Neural cell (in vitro differentiated cells): Measurements from ENCODE around the gene PARP9. TPM values are rescaled to one million over a fixed set of nuclear protein-coding genes. Genes with fewer than 3 reads are reported as not detected.

Source experiments
- H2AFZ ChIP-seq: fragments of 200-600, 300-800 bp; sonication (generic), shearing (Covaris generic); 2 replicates; pipeline ENCODE4 v1.6.0; 2014; ENCODE audit warnings: low read depth, mild to moderate bottlenecking, antibody characterized with exemption, low read length, moderate library complexity
- H3F3A ChIP-seq: fragments of 200-600 bp; shearing (Covaris generic); 2 replicates; pipeline ENCODE4 v1.6.1; 2016; ENCODE audit warnings: mild to moderate bottlenecking, moderate library complexity, mixed read lengths, antibody characterized with exemption, low read length; ENCODE audit not compliant: insufficient read depth, poor library complexity, severe bottlenecking
- H3K27ac ChIP-seq: fragments of 200-600, 300-800 bp; sonication (generic), shearing (Covaris generic); 2 replicates; pipeline ENCODE4 v1.5.1; 2014; ENCODE audit warnings: mild to moderate bottlenecking, low read length, moderate library complexity
- H3K27me3 ChIP-seq: fragments of 300-800, 200-600 bp; sonication (generic), shearing (Covaris generic); 2 replicates; pipeline ENCODE4 v1.6.0; 2014; ENCODE audit warnings: mild to moderate bottlenecking, low read depth, low read length, moderate library complexity; ENCODE audit not compliant: insufficient read depth
- H3K36me3 ChIP-seq: fragments of 300-800, 200-600 bp; sonication (generic), shearing (Covaris generic); 2 replicates; pipeline ENCODE4 v1.5.1; 2014; ENCODE audit warnings: mild to moderate bottlenecking, antibody characterized with exemption, low read length, moderate library complexity; ENCODE audit not compliant: insufficient read depth
- H3K4me2 ChIP-seq: fragments of 300-800, 200-600 bp; sonication (generic), shearing (Covaris generic); 2 replicates; pipeline ENCODE4 v1.6.0; 2014; ENCODE audit warnings: mild to moderate bottlenecking, low read length
- H3K4me3 ChIP-seq: fragments of 300-800, 200-600 bp; sonication (generic), shearing (Covaris generic); 2 replicates; pipeline ENCODE4 v1.5.1; 2014; ENCODE audit warnings: mild to moderate bottlenecking, low read length, moderate library complexity
- H3K79me2 ChIP-seq: fragments of 200-600 bp; shearing (Covaris generic); replicated peaks from 2 replicates; pipeline ENCODE4 v1.6.0; 2014; ENCODE audit warnings: mild to moderate bottlenecking, low read length, moderate library complexity; ENCODE audit not compliant: insufficient read depth
- H3K9ac ChIP-seq: fragments of 300-800, 200-600 bp; sonication (generic), shearing (Covaris generic); 2 replicates; pipeline ENCODE4 v1.6.1; 2016; ENCODE audit warnings: mild to moderate bottlenecking, low read length, mixed read lengths
- H3K9me2 ChIP-seq: fragments of 200-600 bp; shearing (Covaris generic); 2 replicates; pipeline ENCODE4 v1.6.1; 2016; ENCODE audit warnings: mild to moderate bottlenecking, low read length, mixed read lengths; ENCODE audit not compliant: insufficient read depth
- H3K9me3 ChIP-seq: fragments of 200-600, 300-800 bp; sonication (generic), shearing (Covaris generic); 2 replicates; pipeline ENCODE4 v1.6.1; 2016; ENCODE audit warnings: mild to moderate bottlenecking, mixed run types, low read length, moderate library complexity, mixed read lengths
- H4K20me1 ChIP-seq: fragments of 200-600 bp; shearing (Covaris generic); 2 replicates; pipeline ENCODE4 v1.6.1; 2016; ENCODE audit warnings: mild to moderate bottlenecking, mixed run types; ENCODE audit not compliant: insufficient read depth
- CTCF ChIP-seq: fragments of 450-650 bp; IDR thresholded peaks from 2 replicates; pipeline ENCODE4 v1.5.1; 2014; ENCODE audit warnings: antibody characterized with exemption, mild to moderate bottlenecking, moderate library complexity; ENCODE audit not compliant: poor library complexity, severe bottlenecking
- EP300 ChIP-seq: fragments of 450-650 bp; conservative IDR thresholded peaks from 2 replicates; pipeline ENCODE4 v1.6.1; 2014; ENCODE audit warnings: antibody characterized with exemption, mild to moderate bottlenecking, moderate library complexity; ENCODE audit not compliant: poor library complexity, severe bottlenecking
- EZH2 ChIP-seq: fragments of 200-600, 300-800 bp; shearing (Covaris generic), sonication (generic); IDR thresholded peaks from 2 replicates; pipeline ENCODE4 v1.6.1; 2014; ENCODE audit warnings: antibody characterized with exemption, low read length, borderline replicate concordance, mild to moderate bottlenecking; ENCODE audit not compliant: insufficient read depth, poor library complexity, severe bottlenecking
- MXI1 ChIP-seq: fragments of 450-650 bp; conservative IDR thresholded peaks from 2 replicates; pipeline ENCODE4 v1.6.1; 2014; ENCODE audit warnings: antibody characterized with exemption, mild to moderate bottlenecking; ENCODE audit not compliant: poor library complexity, severe bottlenecking
- POLR2AphosphoS5 ChIP-seq: IDR thresholded peaks from 2 replicates; pipeline ENCODE4 v1.6.1; 2012
- RAD21 ChIP-seq: fragments of 450-650 bp; conservative IDR thresholded peaks from 2 replicates; pipeline ENCODE4 v1.6.1; 2014; ENCODE audit warnings: antibody characterized with exemption, mild to moderate bottlenecking, moderate library complexity
- REST ChIP-seq: IDR thresholded peaks from 2 replicates; pipeline ENCODE4 v1.6.1; 2012; ENCODE audit warnings: borderline replicate concordance
- SMC3 ChIP-seq: fragments of 450-650 bp; conservative IDR thresholded peaks from 2 replicates; pipeline ENCODE4 v1.6.1; 2014; ENCODE audit warnings: antibody characterized with exemption, mild to moderate bottlenecking, moderate library complexity; ENCODE audit not compliant: poor library complexity
- TAF1 ChIP-seq: IDR thresholded peaks from 2 replicates; pipeline ENCODE4 v1.6.1; 2012; ENCODE audit warnings: low read depth
- polyA plus RNA-seq: library from polyadenylated mRNA; depleted of rRNA; stranded (reverse); fragments of >200 nt; gene quantifications from 2 replicates; pipeline ENCODE4 v1.2.3, GENCODE V29; 2014

Gene PARP9
- polyA plus RNA-seq, 1 donor from 2014 or later, result not detected

- H3K27ac ChIP-seq, result no peak overlapping the region
- H2AFZ ChIP-seq, result no peak overlapping the region
- no peaks in the 10 kb centered on the region for H3K79me2 ChIP-seq
- no peaks in the 10 kb centered on the region for H3F3A ChIP-seq
- no peaks in the 10 kb centered on the region for H3K36me3 ChIP-seq
- H3K9ac ChIP-seq, result no peak overlapping the region
- no peak overlapping the region for H3K4me3 ChIP-seq
- H3K9me2 ChIP-seq, result no peaks in the 10 kb centered on the region
- no peaks in the 10 kb centered on the region for H3K27me3 ChIP-seq
- H3K4me2 ChIP-seq, result no peak overlapping the region
- H3K9me3 ChIP-seq, result no peaks in the 10 kb centered on the region
- TF ChIP-seq EP300 (no peak), SMC3 (no peak), POLR2AphosphoS5 (no peak), MXI1 (no peak), EZH2 (no peak), TAF1 (no peak), RAD21 (no peak), REST (no peak), CTCF (no peak)
- H4K20me1 ChIP-seq, result no peaks in the 10 kb centered on the region
Observed at GRCh38 chr3:122536632-122537001, 27.5 kb downstream of the PARP9 start.

DNA sequence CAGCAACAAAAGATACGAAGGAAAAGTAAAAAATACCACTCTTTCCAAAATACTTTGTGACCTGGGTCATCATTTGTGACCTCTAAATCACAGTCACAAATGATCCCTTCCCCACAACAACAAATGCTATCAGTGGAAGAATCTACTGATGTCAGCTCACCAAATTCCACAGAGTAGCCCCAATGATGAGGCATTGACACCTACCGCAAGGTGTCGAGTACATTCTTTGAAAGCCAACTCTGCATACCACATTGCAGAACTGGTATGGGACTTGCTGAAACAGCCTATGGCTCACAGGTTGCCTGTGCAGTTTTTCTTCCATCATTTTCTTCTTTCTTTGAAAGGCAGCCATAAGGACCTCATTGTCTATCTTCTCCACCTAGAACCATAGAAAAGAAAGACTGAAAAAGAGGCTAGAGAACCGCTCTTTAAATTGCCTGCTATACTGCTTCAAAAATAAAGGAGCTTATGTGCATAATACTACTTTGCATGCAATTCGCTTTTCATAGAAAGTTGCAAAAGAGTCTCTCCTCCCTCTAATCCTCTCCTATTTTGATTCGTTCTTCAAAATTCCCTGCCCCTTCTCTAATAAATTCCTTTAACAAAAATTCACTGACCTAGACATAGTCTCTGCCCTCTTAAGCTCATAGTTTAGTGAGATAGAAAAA is 28.0 kb downstream of the PARP9 start:
- no peak overlapping the region for H3K9ac ChIP-seq
- no peak overlapping the region for H3K4me2 ChIP-seq
- no peaks in the 10 kb centered on the region for H3K27me3 ChIP-seq
- no peak overlapping the region for H3K27ac ChIP-seq
- H3K9me3 ChIP-seq, result no peaks in the 10 kb centered on the region
- H4K20me1 ChIP-seq, result no peaks in the 10 kb centered on the region
- TF ChIP-seq MXI1, result no peak
- TF ChIP-seq RAD21, result no peak
- no peak for TF ChIP-seq REST
- TF ChIP-seq CTCF, result no peak
- TF ChIP-seq EZH2, result no peak
- TF ChIP-seq TAF1, result no peak
- no peak for TF ChIP-seq SMC3
- TF ChIP-seq POLR2AphosphoS5, result no peak
- no peak for TF ChIP-seq EP300
- H3F3A ChIP-seq, result no peaks in the 10 kb centered on the region
- no peak overlapping the region for H3K4me3 ChIP-seq
- H3K9me2 ChIP-seq, result no peaks in the 10 kb centered on the region
- H2AFZ ChIP-seq, result no peak overlapping the region
- no peaks in the 10 kb centered on the region for H3K36me3 ChIP-seq
- H3K79me2 ChIP-seq, result no peaks in the 10 kb centered on the region
